ENCODE measurements around the gene CFB.

DNA sequence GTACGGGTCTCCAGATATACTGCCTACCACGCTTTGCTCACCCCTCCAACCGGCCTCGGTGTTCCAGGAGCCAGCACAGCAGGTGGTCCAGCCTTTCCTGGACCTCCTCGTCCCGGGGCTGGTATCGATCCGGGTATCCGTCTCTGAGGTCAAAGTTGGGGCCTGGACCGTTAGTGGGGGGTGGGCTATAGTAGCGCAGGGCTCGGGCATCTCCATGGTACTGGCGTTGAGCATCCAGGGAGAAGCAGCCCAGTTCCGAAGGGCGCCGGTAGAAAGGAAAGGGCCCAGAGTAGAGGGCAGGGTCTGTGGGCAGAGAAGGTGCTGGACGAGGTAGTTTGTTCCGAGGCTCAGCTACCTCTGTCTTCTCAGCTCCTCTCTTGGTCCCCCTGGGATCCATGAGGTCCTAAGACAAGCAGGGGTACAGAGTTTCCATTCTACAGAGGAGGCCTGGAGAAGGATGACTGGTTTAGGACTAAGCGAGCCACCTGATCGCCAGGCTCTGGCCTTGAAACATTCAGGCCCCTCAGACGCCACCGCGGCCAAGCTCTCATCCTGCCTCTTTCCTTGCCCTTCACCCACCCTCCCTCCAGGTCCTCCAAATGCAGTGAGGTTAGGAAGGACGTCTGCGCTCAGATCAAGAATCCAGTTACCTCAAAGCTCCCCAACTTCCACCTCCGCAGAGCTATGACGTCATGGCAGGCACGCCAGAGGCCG is 25.5 kb downstream of the CFB start:
- TF ChIP-seq POLR2A (IDR thresholded peaks at IDR 0.05), result no peak
- TF ChIP-seq, protein P1, sequence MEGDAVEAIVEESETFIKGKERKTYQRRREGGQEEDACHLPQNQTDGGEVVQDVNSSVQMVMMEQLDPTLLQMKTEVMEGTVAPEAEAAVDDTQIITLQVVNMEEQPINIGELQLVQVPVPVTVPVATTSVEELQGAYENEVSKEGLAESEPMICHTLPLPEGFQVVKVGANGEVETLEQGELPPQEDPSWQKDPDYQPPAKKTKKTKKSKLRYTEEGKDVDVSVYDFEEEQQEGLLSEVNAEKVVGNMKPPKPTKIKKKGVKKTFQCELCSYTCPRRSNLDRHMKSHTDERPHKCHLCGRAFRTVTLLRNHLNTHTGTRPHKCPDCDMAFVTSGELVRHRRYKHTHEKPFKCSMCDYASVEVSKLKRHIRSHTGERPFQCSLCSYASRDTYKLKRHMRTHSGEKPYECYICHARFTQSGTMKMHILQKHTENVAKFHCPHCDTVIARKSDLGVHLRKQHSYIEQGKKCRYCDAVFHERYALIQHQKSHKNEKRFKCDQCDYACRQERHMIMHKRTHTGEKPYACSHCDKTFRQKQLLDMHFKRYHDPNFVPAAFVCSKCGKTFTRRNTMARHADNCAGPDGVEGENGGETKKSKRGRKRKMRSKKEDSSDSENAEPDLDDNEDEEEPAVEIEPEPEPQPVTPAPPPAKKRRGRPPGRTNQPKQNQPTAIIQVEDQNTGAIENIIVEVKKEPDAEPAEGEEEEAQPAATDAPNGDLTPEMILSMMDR (IDR thresholded peaks at IDR 0.05), result no peak
